ENCODE measurements around the gene PXK.
A peak's percentile ranks its signal among the peaks of the same experiment; 100 is the strongest.
"Not testable (repeated sequence)": the region's sequence is repeated elsewhere in the genome, so short reads cannot be mapped to it uniquely, and the experiment has no call there.

PXK gene

DNA sequence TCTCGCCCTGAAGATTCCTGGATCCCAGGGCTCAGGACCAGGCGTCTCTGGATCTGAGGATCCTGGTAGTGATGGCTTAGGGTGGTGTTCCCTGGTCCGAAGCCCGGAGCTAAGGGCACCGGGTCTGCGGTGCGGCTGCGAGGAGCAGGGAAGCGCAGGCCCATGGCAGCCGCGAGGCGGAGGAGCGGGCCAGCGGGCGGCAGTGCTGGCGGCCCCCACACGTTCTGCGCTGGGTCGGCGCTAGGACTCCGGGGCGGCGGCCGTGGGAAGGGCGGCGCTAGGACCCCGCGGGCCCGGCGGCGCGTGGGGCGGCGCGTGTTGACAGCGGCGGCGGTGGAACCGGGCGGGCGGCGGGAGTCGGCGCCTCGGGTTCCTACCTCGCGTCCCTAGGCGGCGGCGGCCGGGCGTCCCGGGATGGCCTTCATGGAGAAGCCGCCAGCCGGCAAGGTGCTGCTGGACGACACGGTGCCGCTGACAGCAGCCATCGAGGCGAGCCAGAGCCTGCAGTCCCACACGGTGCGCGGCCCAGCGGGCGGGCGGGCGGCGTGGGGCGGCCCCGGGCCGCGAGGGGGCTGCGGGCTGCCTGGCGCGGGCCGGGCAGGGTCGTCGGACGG, at the start of gene PXK:
PXK (plus strand) TSS at position 318 of the 614 bp plus-strand sequence; CDS start at position 415, 97 bp downstream.
- no peak for DNase-seq

DNA sequence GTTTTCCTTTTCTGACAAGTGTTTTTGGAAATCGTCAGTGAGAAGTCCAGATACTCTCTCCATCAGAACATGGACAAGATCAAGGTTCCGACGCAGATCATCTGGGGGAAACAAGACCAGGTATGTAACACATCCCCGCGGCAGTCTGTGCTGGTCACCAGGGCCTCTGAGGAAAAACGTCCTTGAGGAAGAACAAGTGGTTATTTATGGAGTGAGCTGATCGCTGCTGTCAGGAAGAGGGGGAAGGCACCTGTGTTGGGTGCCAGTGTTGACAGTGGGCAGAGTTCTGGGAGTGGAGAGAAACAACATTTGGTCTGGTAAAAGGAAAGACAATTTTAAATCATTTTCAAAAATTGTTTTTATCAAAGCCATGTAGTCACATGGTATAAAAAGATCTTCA, 47.4 kb upstream of the PXK start:
- DNase-seq, result no peak

DNA sequence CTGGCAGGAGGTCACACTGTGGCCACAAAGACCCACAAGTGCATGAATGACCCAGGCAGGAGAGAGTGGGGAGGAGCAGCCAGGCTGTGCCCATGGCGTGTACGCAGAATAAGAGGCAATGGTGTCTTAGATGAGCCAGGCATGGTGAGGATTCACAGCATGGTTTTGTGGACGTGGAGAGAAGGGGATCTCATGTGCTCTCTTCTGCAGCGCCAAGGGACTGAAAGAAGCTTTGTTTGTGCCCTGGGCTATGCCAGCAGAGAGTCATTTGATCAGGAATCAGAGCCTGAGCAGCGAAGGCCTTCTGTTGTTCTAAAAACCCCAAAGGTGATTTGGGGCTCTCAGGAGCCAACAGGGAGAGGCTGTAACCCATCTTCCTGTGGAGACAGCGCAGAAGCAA, 45.3 kb upstream of the PXK start:
- DNase-seq, result no peak

DNA sequence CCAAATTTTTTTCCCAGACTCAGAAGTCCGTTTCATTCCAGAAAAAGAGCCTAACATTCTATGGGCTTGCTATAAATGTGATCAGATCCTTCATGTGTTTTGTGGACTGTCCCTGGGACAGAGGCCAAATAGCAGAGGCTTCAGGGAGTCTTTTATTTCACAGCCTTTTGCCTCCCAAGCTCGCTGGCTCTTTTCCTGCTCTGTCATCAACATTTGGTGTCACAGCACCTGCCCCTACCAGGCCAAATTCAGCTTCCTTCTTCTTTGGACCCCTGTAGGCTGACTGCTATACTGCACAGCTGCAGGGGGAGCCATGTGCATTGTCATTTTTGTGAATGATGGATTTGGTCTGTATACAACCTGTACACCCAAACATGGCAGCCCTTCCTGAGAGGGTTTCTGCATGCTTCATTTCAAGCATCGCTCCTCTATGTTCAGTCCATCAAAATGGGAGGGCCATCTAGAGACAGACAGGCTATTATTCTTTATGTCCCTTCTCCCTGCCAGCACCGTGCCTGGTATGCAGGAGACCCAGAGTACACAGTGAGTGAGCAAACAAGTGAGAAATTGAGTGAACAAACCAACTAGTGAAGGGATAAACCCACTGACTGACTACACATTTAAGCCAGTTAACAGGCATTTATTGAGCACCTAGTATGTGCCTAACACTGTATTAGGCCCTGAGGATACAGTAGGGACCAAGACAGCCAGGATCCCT, 44.5 kb upstream of the PXK start:
- no peak for DNase-seq

DNA sequence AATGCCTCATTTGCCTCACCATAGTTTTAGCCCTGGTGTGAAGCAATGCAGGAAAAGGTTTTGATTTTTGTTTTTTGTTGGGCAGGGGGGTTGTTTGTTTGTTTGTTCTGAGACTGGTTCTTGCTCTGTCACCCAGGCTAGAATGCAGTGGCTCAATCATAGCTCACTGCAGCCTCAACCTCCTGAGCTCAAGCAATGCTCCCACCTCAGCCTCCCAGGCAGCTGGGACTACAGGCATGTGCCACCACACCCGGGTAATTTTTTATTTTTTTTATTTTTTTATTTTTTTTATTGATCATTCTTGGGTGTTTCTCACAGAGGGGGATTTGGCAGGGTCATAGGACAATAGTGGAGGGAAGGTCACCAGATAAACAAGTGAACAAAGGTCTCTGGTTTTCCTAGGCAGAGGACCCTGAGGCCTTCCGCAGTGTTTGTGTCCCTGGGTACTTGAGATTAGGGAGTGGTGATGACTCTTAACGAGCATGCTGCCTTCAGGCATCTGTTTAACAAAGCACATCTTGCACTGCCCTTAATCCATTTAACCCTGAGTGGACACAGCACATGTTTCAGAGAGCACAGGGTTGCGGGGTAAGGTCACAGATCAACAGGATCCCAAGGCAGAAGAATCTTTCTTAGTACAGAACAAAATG, 43.6 kb upstream of the PXK start:
- not testable (repeated sequence) for DNase-seq

DNA sequence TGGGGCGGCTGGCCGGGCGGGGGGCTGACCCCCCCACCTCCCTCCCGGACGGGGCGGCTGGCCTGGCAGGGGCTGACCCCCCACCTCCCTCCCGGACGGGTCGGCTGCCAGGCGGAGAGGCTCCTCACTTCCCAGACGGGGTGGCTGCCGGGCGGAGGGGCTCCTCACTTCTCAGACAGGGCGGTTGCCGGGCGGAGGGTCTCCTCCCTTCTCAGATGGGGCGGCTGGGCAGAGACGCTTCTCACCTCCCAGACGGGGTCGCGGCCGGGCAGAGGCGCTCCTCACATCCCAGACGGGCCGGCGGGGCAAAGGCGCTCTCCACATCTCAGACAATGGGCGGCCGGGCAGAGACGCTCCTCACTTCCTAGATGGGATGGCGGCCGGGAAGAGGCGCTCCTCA, 42.2 kb upstream of the PXK start:
- DNase-seq, result not testable (repeated sequence)

DNA sequence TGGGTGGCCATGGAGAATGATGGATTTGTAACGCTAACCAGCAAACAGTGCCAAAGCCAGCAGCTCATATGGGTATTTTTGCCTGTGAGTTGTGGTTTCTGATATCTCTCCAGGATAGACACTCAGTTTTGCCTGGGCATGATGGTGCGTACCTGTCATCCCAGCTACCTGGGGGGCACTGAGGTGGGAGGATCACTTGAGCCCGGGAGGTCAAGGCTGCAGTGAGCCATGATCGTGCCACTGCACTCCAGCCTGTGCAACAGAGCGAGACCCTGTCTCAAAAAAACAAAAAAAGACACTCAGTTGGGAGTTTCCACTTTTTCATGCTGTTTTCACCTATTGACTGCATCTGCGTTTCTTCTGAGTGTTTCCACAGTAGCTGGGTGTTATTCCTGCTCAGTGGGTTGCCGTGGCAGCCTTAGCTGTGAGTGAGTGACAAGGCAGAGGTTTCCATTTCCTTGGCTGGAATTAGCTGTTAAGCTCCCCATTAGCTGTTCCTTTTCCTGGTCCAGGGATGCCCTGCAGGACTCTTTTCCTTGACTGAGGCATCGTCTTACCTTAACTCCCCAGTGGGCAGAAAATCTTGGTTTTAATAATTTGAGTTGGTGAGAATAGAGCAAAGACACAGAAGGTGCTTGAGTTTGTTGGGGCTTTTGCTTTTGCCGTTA, 40.9 kb upstream of the PXK start:
- DNase-seq, result no peak

DNA sequence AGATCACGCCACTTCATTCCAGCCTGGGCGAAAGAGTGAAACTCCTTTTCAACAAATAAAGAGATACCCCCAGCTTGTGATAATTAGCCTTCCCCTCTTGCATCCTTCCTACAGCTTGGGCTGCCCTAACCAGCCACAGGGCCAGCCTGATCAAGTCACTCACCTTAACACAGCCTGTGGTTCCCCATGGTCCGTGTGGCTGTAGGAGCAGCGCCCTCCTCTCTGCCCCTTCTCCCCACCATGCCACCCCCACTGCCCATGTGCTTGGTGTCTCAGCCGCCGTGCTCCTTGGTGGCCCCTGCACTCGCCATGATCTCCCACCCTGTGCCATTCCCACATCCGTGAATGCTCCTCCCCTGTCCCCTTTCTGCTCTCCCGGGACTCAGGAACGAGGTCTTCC, 39.8 kb upstream of the PXK start:
- DNase-seq, result no peak

DNA sequence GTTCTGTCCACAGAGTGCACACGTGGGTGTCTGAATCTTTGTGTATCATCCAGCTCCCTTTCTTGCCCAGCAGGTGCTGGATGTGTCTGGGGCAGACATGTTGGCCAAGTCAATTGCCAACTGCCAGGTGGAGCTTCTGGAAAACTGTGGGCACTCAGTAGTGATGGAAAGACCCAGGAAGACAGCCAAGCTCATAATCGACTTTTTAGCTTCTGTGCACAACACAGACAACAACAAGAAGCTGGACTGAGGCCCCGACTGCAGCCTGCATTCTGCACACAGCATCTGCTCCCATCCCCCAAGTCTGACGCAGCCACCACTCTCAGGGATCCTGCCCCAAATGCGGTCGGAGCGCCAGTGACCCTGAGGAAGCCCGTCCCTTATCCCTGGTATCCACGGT, 39.2 kb upstream of the PXK start:
- DNase-seq, result no peak

DNA sequence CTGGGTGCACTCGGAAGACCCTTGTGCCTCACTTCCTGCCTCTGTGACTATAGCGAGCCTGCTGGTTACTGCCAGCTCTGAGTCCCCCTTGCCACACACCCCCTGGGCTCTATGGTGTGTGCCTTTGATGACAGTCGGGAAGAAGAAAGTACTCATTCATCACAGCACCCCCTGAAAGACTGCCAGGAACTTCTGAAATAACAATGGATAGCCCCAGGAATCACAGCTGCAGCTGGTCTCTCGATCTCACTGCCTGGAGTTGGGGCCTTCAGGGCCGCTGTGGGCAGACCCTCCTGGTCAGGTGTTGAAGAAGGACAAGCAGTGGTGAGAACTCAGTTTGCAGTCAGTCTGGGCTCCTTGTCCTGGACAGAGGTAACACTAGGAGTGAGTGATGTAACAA, 36.4 kb upstream of the PXK start:
- no peak for DNase-seq

DNA sequence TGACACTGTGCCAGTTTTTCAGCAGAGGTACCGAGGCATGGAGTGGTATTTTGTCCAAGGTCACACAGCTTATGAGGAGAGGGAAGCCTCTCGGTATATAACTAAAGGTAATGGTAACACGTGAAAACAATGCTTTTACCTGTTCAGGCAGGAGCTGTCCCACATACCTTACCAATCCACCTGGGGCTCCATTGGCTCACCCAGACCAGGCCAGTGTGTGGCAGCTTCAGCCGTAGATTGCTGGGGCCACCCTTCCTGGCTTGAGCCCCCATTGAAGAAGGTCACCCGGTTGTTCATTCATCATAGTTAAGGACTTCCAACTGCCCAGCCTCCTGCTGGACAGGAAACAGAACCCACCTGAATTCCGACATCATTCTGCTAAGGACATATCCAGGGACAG, 35.8 kb upstream of the PXK start:
- no peak for DNase-seq

DNA sequence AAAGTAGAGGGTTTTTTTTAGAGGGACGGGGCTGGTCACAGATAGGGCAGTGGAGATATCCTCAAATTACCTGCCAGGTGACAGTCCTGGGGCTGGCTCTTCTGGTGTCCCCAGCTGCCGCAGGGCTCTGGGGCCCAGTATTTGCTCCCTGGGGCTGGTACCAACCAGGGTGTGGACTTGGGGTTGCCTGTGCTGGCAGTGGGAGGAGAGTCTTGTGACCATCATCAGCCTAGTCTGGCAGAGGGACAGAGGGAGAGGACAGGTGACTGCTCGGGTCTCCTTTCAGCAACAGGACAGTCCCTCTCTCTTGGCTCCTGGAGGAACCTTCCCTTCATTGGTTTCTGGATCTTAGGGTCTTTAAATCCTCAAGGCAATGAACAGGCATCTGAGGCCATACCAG, 34.5 kb upstream of the PXK start:
- DNase-seq, result no peak

DNA sequence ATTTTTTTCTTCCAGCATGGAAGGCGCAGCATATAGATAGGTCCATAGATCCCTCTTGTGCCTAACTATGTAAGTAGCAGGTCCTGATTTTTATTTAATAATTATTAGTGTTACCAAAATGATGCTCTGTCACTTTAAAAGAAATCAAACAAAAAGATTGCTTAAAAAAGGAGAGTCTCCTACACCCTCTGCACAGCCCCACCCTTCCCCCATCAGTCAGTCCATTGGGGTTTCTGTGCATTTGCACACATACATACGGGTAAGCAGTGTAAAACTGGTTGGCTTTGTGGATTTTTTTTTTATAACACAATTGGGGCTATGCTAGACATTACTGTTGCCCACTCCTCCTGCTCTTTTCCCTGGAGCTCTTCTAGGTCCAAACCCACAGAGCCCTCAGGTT, 33.6 kb upstream of the PXK start:
- DNase-seq, result no peak

DNA sequence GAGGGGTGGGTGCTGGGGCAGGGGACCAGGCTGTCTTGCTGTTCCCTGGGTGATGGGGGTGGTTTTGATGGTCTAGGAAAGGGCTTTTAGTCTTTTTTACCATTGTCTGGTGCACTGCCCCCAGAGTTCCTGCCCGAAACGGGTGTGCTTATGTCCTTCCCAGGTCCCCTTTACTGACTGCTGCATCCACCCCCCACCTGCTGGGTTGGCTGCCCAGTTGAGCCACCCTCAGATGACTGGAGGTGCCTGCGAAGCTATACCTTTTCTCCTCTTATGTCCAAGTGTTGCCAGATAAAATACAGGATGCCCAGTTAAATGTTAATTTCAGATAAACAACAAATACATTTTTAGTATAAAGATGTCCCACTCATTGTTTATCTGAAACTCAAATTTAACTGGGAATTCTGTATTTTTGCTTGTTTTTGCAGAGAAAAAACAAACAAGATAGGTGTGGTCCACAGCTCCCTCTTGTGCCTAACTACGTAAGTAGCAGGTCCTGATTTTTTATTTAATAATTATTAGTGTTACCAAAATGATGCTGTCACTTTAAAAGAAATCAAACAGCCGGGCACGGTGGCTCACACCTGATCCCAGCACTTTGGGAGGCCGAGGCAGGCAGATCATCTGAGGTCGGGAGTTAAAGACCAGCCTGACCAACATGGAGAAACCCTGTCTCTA, 32.7 kb upstream of the PXK start:
- no peak for DNase-seq

DNA sequence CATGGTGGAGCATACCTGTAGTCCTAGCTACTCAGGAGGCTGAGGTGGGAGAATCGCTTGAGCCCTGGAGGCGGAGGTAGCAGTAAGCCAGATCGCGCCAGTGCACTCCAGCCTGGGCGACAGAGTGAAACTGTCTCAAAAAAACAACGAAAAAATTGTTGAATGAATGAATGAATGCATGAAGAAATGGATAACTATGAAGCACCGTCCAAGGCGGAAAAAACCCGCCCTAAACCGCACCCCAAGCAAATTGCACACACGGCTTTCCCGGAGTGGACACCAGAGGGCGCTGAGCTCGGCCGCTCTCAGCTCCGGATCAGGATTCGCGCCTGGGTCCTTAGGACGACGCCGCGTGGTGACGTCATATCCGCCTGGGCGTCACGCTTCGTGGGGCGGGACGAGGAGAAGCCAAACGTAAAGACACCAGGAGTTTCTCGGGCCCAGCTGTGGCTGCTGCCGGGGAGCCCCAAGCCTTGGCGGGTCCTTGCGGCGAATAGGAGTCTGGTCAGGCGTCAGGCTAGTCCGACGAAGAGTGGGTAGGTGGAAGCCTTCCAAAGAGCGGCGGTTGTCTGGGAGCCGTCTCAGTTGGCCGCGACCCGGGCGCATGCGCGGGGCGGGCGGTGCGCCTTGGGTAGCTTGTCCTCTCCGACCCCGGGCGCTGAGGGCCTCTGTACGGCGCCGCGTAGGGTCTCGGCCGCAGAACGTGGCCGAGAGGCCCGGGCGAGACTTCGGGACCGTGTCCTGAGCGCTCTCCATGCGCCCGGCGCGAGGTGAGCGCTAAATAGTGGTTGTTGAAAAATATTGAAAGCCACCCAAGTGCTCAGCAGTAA, 26.6 kb upstream of the PXK start, which contains the start of the genes HTD2 and RPP14:
HTD2 (plus strand) TSS at position 639 of the 830 bp plus-strand sequence. CDS start 11,094 bp downstream, outside the sequence.
RPP14 (plus strand) TSS at position 364 of the 830 bp plus-strand sequence. CDS start 4,085 bp downstream, outside the sequence.
- peak; percentile 73 for DNase-seq

DNA sequence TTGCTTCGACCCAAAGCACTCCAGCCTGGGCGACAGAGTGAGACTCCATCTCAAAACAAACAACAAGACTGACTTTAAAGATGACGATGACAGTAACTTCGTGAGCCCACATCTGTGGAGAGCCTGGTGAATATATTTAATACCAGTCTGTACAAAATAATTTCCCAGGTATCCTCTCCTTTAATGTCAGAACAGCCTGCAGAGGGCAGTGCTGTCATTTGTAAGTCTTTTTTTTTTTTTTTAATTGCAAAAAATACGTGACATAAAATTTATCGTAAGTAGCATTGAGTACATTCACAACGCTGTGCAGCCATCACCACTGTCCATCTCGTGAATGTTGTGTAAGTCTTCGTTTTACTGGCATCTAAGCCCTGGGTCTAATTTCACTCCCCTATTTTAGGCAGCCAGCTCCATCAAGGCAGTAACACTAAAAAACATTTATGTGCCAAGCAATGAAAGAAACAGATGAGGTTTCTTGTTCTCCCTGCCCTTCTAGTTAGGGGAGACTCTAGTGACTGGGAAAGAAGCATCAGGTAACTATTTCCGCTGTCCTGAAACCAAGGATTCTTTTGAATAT, 25.0 kb upstream of the PXK start:
- DNase-seq, result no peak

DNA sequence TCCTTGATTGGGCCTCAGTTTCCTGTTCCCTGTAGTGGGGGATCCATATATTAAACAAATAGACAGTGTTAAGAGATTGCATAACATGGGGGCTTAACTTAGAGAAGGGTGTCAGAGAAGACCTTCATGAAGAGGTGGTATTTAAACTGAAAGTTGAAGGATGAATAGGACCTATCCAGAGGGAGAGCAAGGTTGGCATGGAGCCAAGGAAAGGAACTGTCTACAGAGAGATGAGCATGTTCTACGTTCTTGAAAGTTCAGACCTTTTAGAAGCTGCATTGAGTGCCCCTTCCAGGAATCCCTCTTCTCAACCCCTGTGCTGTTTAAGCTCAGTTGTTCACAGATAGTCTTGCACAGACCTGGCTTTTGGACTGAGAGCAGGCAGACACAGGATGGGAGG, 24.0 kb upstream of the PXK start:
- DNase-seq, result no peak

DNA sequence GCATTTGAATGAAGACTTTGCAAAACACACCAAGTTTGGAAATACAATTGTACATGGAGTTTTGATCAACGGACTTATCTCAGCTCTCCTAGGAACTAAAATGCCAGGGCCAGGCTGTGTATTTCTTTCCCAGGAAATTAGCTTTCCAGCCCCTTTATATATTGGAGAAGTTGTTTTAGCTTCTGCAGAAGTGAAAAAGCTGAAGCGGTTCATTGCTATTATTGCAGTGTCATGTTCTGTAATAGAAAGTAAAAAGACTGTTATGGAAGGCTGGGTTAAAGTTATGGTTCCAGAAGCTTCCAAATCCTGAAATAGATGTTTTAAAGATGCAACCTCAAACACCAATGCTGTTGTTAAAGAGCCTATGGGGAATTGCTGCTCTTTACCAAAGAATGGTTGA, 14.9 kb upstream of the PXK start:
- no peak for DNase-seq

DNA sequence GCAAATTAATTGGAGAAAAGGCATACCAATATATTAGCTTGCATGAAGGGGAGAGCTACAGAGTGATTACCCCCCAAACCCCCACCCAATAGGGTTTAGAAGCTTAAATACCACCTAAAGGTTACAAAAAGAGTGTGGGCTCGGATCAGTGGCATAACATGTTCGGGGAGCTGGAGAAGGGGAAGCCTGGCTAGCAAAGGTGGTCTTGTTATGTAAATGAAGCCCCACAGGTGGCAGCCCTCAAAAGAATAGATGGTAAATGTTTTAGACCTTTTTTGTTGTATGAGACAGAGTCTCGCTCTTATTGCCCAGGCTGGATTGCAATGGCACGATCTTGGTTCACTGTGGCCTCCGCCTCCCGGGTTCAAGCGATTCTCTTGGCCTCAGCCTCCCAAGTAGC, 10.9 kb upstream of the PXK start:
- no peak for DNase-seq

DNA sequence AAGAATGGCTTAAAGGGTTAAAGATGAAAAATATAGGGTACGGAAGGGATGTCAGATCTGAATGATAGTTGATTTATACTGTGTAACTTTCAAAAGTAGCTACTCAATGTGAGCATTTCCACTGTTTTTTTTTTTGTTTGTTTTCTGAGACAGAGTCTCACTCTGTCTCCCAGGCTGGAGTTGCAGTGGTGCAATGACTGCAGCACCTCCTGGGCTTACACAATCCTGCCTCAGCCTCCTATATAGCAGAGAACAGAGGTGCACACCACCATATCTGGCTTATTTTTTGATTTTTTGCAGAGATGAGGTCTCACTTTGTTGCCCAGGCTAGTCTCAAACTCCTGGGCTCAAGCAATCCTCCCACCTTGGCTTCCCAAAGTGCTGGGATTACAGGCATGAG, 9.9 kb upstream of the PXK start:
- DNase-seq, result no peak

DNA sequence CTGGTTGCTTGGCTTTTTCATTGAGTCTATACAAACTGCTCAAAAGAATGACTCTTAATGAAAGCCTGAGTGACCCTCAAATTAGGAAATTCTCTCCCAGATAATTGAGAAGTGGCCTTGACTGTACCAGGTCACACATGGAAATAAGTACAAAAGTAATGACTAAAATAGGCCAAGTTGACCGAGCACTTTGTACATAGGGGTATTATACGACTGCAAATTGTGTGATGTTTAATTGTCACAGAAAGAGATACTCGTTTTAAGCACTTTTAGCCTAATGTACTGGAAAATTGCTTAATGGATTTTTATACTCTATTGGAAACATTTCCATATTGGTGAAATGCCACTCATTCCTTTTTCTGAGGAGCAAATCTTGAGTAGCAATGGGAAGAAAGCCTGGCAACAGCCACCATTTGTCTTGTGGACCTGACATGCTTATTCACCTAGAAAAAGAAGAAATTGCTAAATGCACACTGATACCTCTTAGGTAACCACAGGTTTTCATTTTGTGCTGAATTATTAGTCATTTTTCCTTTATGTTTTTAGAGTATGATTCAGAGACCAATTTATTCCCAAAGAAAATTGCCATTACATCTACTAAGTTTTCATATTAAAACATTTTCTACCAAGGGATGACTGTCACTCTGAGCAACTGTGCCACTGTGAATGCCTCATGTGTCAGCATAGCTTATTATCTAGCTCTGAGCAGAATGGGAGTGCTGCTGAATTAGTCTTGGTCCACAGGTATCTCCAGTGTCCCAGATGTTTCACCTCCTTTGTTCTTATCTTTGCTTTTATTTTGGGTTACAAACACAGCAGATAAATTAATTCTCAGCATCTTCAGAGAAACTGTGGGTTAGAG, 8.9 kb upstream of the PXK start:
- no peak for DNase-seq
